Muscle layer of duodenum (tissue), 2 donors: ENCODE measurements around the gene FBXL16.
"Not testable (repeated sequence)": the region's sequence is repeated elsewhere in the genome, so short reads cannot be mapped to it uniquely, and the experiment has no call there.

Source experiments
- H3K27ac ChIP-seq: one replicate; pipeline ENCODE4 v1.7.0; 2013; ENCODE audit warnings: mild to moderate bottlenecking, low read length
- H3K27me3 ChIP-seq: one replicate; pipeline ENCODE4 v1.7.0; 2013; ENCODE audit warnings: low read depth, mild to moderate bottlenecking, control low read depth, low read length
- H3K36me3 ChIP-seq, 2 donors: one replicate each; pipeline ENCODE4 v1.7.0; 2013; ENCODE audit warnings: low read length in 2 of 2, control low read depth in 1 of 2, mild to moderate bottlenecking in 1 of 2; ENCODE audit not compliant: insufficient read depth in 2 of 2, control insufficient read depth in 1 of 2
- H3K4me1 ChIP-seq, 2 donors: one replicate each; pipeline ENCODE4 v1.7.0; 2013; ENCODE audit warnings: low read length in 2 of 2, mild to moderate bottlenecking in 2 of 2, control low read depth in 1 of 2, moderate library complexity in 1 of 2; ENCODE audit not compliant: insufficient read depth in 2 of 2, control insufficient read depth in 1 of 2
- H3K4me3 ChIP-seq, 2 donors: one replicate each; pipeline ENCODE4 v1.7.0; 2013; ENCODE audit warnings: low read length in 2 of 2, low read depth in 1 of 2, mild to moderate bottlenecking in 1 of 2
- H3K9me3 ChIP-seq, 2 donors: one replicate each; pipeline ENCODE4 v1.7.0; 2013; ENCODE audit warnings: low read length in 2 of 2, control low read depth in 1 of 2, mild to moderate bottlenecking in 1 of 2; ENCODE audit not compliant: control insufficient read depth in 1 of 2
- donor health status: healthy.

Gene FBXL16

DNA sequence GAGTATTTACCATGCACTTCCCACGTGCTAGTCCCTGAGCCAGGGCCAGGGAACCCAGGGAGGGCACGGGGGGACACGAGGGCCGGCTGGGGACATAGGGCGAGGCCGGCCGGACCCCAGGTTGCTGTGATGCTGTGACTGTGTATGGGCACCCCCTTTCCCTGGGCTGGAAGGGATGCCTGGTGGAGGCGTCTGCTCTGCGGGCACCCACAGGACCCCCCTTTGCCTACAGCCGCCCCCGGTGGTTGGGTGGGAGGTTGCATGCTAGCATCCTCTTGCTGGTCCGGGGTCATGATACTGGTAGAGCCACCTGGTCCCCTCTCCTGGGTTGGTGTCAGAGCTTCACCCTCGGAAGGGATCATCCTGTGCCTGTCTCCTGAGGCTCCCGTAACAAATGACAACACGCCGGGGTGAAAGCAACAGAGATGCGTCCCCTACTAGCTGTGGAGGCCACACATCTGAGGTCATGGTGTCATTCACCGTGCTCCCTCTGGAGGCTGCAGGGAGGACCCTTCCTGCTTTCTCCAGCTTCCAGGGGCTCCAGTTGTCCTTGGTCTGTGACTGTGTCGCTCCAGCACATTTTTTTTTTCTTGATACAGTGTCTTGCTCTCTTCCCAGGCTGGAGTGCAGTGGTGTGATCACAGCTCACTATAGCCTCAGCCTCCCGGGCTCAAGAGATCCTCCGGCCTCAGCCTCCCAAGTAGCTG, 38.3 kb upstream of the FBXL16 start:
- Histone ChIP-seq H3K36me3 (no peaks in the 10 kb centered on the region), H3K27me3 (no peaks in the 10 kb centered on the region), H3K9me3 (no peaks in the 10 kb centered on the region), H3K4me3 (no peak overlapping the region), H3K4me1 (peaks cover 0 to 20% of the 10 kb centered on the region in 2 donors), H3K27ac (no peak overlapping the region)

- not testable (repeated sequence) for H3K27ac ChIP-seq, H3K4me3 ChIP-seq, H3K27me3 ChIP-seq, H3K36me3 ChIP-seq, H3K9me3 ChIP-seq
- H3K4me1 ChIP-seq = peaks cover 0 to 20% of the 10 kb centered on the region in 2 donors
These were observed 37.3 kb upstream of the FBXL16 start for GRCh38 chr16:742894-743293.

- Histone ChIP-seq H3K4me3 (no peak overlapping the region), H3K36me3 (peaks cover 4 to 10% of the 10 kb centered on the region in 2 donors), H3K9me3 (no peaks in the 10 kb centered on the region), H3K27ac (no peak overlapping the region), H3K4me1 (peaks cover 0 to 20% of the 10 kb centered on the region in 2 donors), H3K27me3 (no peaks in the 10 kb centered on the region)
These were observed 36.5 kb upstream of the FBXL16 start for GRCh38 chr16:741986-742629.

DNA sequence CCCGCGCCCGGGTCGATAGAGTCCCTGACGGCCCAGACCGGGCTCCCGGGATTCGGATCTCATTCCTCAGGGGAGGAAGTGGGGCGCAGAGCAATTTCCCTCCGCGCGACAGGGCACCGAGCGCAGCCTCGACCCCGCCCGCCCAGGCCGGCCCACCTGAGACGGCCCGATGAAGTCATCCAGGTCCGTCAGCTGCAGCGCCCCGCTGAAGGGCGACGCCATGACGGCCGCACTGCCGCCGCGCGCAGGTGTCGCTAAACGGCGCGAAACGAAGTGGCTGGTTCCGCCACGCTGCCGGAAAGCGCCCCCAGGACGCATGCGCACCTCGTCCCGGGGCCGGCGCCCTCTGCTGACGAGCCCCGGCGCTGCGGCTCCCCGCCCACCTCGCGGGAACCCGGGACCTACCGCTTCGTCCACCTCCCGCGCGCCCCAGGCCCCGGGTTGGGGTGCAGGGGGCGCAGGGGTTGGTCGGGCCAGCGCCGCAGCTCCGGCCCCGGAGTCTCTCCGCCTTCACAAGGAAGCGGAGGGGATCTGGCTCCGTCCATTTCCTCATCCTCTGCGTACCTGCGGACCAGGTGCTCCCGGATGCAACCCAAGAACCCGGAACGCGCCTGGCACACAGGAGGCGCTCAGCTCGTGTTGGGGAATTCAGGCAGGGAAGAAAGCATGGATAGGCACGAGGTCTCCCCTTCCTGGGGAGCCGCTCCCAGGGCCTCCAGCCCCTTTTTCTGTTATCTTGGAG, 35.3 kb upstream of the FBXL16 start, which contains the start of gene CIAO3:
TSS of gene CIAO3 (minus strand) at position 234 of the 742 bp plus-strand sequence. CDS start at position 222, 12 bp downstream.
- Histone ChIP-seq H3K4me3 (peak within 1 kb of the TSS; percentile 61 to 97), H3K27me3 (no peaks in the 10 kb centered on the region), H3K27ac (peak within 1 kb of the TSS; percentile 31), H3K36me3 (peaks cover 10 to 21% of the 10 kb centered on the region in 2 donors), H3K4me1 (peaks cover 0 to 20% of the 10 kb centered on the region in 2 donors), H3K9me3 (no peaks in the 10 kb centered on the region)

DNA sequence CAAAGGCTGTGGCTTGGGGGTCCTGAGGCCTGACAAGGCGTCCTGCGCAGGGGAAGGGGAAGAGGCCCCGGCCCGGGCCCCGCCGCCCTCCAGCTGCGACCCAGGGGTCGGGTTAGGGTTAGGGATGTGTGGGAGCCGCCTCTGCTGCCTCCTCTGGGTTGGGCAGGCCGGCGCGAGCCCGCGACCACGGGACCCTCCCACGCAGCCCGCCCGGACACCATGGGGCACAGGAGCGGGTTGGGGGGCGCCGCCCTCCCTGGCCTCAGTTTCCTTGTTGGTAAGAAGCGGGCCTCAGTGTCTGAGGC, 34.8 kb upstream of the FBXL16 start:
- peaks cover 14 to 27% of the 10 kb centered on the region in 2 donors for H3K36me3 ChIP-seq
- no peaks in the 10 kb centered on the region for H3K27me3 ChIP-seq
- H3K4me1 ChIP-seq = peaks cover 0 to 20% of the 10 kb centered on the region in 2 donors
- no peaks in the 10 kb centered on the region for H3K9me3 ChIP-seq
- peak overlapping the region; percentile 31 for H3K27ac ChIP-seq
- H3K4me3 ChIP-seq = peak overlapping the region; percentile 61 to 97

DNA sequence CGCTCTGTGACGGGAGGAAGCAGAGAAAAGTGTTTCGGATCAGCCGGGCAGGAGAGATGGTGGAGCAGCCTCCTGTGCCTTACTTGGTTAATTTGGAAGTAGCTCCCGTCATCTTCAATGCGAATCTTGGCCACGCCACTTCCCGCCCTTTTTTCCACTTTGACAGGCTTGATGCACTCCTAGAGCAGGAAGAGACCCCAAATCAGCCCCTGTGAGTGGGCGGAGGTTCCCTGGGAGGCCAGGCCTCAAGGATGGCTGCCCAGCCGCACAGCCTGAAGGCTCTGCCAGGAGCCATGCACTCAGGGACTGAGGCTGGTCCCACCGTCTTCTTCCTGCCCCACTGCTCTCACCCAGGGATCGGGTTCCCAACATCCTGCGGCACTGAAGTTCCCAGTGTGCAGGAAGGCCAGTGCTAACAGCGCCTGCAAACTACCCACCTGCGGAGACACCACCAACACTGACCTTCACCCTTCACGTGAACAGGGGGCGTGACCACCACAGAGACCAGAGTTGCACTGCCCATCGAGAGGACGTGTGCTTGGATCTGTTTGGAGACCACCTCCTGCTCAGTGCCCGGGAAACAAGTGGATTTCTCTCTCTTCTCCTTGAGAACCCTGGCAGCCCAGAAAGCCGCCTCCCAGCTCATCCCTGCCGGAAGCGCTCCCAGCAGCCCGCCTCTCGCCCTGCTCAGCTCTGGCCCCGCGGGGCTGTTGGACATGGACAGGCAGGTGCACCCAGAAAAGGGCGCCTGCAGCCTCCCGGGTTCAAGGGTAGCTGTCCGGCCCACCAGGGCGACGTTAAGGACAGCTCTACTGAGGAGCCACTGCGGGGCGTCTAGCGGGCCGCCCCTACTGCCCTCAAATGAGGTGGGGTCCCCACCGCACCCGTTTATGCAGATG, 34.2 kb upstream of the FBXL16 start:
- Histone ChIP-seq H3K27me3 (no peaks in the 10 kb centered on the region), H3K4me3 (peak overlapping the region; percentile 61 to 97), H3K36me3 (peaks cover 14 to 33% of the 10 kb centered on the region in 2 donors), H3K4me1 (peaks cover 0 to 20% of the 10 kb centered on the region in 2 donors), H3K27ac (no peak overlapping the region), H3K9me3 (no peaks in the 10 kb centered on the region)

GRCh38 chr16:736936-737481, 31.4 kb upstream of the FBXL16 start:
- H3K4me1 ChIP-seq = peaks cover 0 to 20% of the 10 kb centered on the region in 2 donors
- no peak overlapping the region for H3K27ac ChIP-seq
- no peaks in the 10 kb centered on the region for H3K27me3 ChIP-seq
- peaks cover 14 to 61% of the 10 kb centered on the region in 2 donors for H3K36me3 ChIP-seq
- H3K9me3 ChIP-seq = no peaks in the 10 kb centered on the region
- H3K4me3 ChIP-seq = no peak overlapping the region

GRCh38 chr16:735982-736453, 30.4 kb upstream of the FBXL16 start:
- H3K4me1 ChIP-seq = peaks cover 0 to 15% of the 10 kb centered on the region in 2 donors
- H3K4me3 ChIP-seq = no peak overlapping the region
- no peaks in the 10 kb centered on the region for H3K27me3 ChIP-seq
- H3K36me3 ChIP-seq = peaks cover 14 to 67% of the 10 kb centered on the region in 2 donors
- no peak overlapping the region for H3K27ac ChIP-seq
- no peaks in the 10 kb centered on the region for H3K9me3 ChIP-seq

DNA sequence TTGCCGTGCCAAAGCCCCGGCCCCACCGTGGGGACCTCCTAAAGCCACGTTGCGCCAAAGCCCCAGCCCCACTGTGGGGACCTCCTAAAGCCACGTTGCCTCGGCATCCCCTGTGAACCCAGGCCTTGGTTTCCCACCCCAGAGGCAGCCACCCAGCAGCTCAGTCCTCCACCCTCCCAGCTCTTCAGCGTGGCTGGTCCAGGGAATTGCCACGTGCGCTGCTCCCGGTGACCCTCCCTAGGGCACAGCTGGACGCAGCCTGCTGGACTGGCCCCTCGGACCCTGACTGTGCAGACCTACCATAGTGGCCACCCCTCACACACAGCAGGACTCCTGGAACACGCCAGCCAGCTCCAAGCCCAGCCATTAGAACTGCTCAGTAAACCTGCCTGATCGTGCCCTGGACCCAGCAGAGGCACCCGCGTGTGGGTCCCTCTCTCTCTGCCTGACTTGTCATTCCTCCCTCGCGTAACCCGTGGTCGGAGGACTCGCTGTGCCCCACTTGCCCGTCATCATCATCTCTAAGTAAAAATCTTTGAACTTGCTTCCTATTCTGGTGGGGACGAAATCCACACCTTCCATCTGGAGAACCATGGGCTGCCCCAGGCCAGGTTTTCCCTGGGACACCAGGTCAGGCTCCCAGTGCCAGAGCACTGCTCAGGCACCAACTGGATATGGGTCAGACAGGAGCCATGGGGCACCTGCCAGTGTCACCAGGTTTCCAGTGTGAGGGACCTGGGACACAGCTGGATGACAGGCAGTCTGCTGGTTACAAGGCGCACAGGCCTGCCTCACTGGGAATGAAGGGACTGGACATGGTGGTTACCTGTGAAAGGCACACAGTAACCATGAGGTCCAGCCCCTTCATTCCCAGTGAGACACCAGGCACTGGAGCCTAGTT, 29.6 kb upstream of the FBXL16 start:
- Histone ChIP-seq H3K4me1 (peaks cover 0 to 11% of the 10 kb centered on the region in 2 donors), H3K27ac (no peak overlapping the region), H3K36me3 (peaks cover 14 to 73% of the 10 kb centered on the region in 2 donors), H3K27me3 (no peaks in the 10 kb centered on the region), H3K4me3 (no peak overlapping the region), H3K9me3 (no peaks in the 10 kb centered on the region)
